HCT116 (cell line): ENCODE results near the gene TAF1. TPM values are rescaled to one million over a fixed set of nuclear protein-coding genes. Genes with fewer than 3 reads are reported as not detected.

Experiments
- ATAC-seq: fragments of 200-7000 bp; cut with Tn5 transposase; 2 replicates; pipeline ENCODE4 v1.9.1; 2020; ENCODE audit warnings: mild to moderate bottlenecking, moderate library complexity
- BruUV-seq: library from RNA; stranded (reverse); fragments of 400-500 nt; replicated peaks from 2 replicates; lab custom pipeline; 2021; lab: Mats Ljungman, UMichigan
- CTCF ChIA-PET: fragments of 300-600 bp; sonication (Branson Sonifier 250); formaldehyde crosslinking; loops from one replicate; lab custom pipeline; 2021; ENCODE audit warnings: antibody characterized with exemption; lab: Charles Lee
- POLR2A ChIA-PET: fragments of 300-600, 350-600 bp; sonication (Branson Sonifier 250); formaldehyde crosslinking; loops from one replicate; lab custom pipeline; 2021; ENCODE audit warnings: antibody characterized with exemption; lab: Charles Lee
- RAD21 ChIA-PET, 2 experiments: fragments of 300-600 bp; sonication (Branson Sonifier 250); formaldehyde crosslinking; loops; one replicate each; lab custom pipeline; 2023; ENCODE audit warnings: low total read pairs in 2 of 2; ENCODE audit not compliant: uncharacterized antibody in 2 of 2, unreplicated experiment in 2 of 2, low non-redundant PET in 1 of 2; lab: Charles Lee
- DNase-seq: peaks from one replicate; pipeline ENCODE4 v3.0.0-alpha.2; 2010; ENCODE audit warnings: low read depth, low spot score
- H2AFZ ChIP-seq: fragments of 200-600 bp; shearing (Covaris generic), sonication (generic); 2 replicates; pipeline ENCODE4 v1.6.1; 2017; ENCODE audit warnings: low read depth, mixed run types, mixed read lengths, antibody characterized with exemption, low read length; ENCODE audit not compliant: poor library complexity, severe bottlenecking
- H3K27ac ChIP-seq: 2 replicates; pipeline ENCODE4 v1.5.1; 2012; ENCODE audit warnings: low read depth, low read length
- H3K27me3 ChIP-seq: fragments of 200-600 bp; sonication (generic); 2 replicates; pipeline ENCODE4 v1.6.1; 2016; ENCODE audit warnings: mixed run types, low read length, mixed read lengths; ENCODE audit not compliant: insufficient read depth
- H3K36me3 ChIP-seq, 2 experiments: fragments of 200-500 bp in 1 of 2; fragments of 200-600 bp in 1 of 2; sonication (Bioruptor generic) in 1 of 2; sonication (generic) in 1 of 2; 2 replicates each; pipeline versions ENCODE4 v1.5.1 to v1.6.1; 2014 to 2016; ENCODE audit warnings: low read length in 2 of 2, inconsistent platforms in 1 of 2, mixed read lengths in 1 of 2, mixed run types in 1 of 2; ENCODE audit not compliant: insufficient read depth in 2 of 2, control insufficient read depth in 1 of 2
- H3K4me1 ChIP-seq, 2 experiments: fragments of 200-600 bp in 1 of 2; sonication (generic) in 1 of 2; 2 replicates each; pipeline versions ENCODE4 v1.5.1 to v1.6.1; 2012 to 2017; ENCODE audit warnings: low read length in 2 of 2, inconsistent platforms in 1 of 2, mild to moderate bottlenecking in 1 of 2, mixed read lengths in 1 of 2, mixed run types in 1 of 2, moderate library complexity in 1 of 2; ENCODE audit not compliant: insufficient read depth in 2 of 2, control insufficient read depth in 1 of 2
- H3K4me2 ChIP-seq: fragments of 200-600 bp; sonication (generic); 2 replicates; pipeline ENCODE4 v1.6.1; 2017; ENCODE audit warnings: mixed run types, low read length, mixed read lengths
- H3K4me3 ChIP-seq, 2 experiments: fragments of 200-600 bp in 1 of 2; sonication (generic) in 1 of 2; replicated peaks in 1 of 2; 2 replicates each; pipeline ENCODE4 v1.5.1; 2011 to 2016; ENCODE audit warnings: low read length in 2 of 2, control low read depth in 1 of 2, low read depth in 1 of 2, mild to moderate bottlenecking in 1 of 2, mixed read lengths in 1 of 2, mixed run types in 1 of 2
- H3K79me2 ChIP-seq: fragments of 200-600 bp; sonication (generic); 2 replicates; pipeline ENCODE4 v1.6.1; 2017; ENCODE audit warnings: mild to moderate bottlenecking, mixed run types, low read length, moderate library complexity, mixed read lengths; ENCODE audit not compliant: insufficient read depth
- H3K9ac ChIP-seq: fragments of 200-600 bp; sonication (generic); 2 replicates; pipeline ENCODE4 v1.6.1; 2016; ENCODE audit warnings: low read length, mixed read lengths
- H3K9me2 ChIP-seq: fragments of 200-600 bp; sonication (generic), shearing (Covaris generic); 2 replicates; pipeline ENCODE4 v1.6.1; 2017; ENCODE audit warnings: mixed run types, mild to moderate bottlenecking, moderate library complexity; ENCODE audit not compliant: insufficient read depth
- H3K9me3 ChIP-seq, 2 experiments: fragments of 200-500 bp in 1 of 2; fragments of 200-600 bp in 1 of 2; sonication (Bioruptor generic) in 1 of 2; sonication (generic) in 1 of 2; 2 replicates each; pipeline ENCODE4 v1.6.1; 2014 to 2017; ENCODE audit warnings: low read length in 2 of 2, mixed read lengths in 2 of 2, inconsistent platforms in 1 of 2, low read depth in 1 of 2, mild to moderate bottlenecking in 1 of 2, mixed run types in 1 of 2, moderate library complexity in 1 of 2; ENCODE audit not compliant: control insufficient read depth in 1 of 2, insufficient read depth in 1 of 2
- H4K20me1 ChIP-seq: fragments of 200-600 bp; sonication (generic), shearing (Covaris generic); 2 replicates; pipeline ENCODE4 v1.6.1; 2017; ENCODE audit warnings: mixed run types, mild to moderate bottlenecking, moderate library complexity; ENCODE audit not compliant: insufficient read depth
- CBX3 ChIP-seq: IDR thresholded peaks from 2 replicates; pipeline ENCODE4 v1.6.1; 2012; ENCODE audit warnings: low read depth
- CEBPB ChIP-seq: IDR thresholded peaks from 2 replicates; pipeline ENCODE4 v1.6.1; 2012; ENCODE audit warnings: low read depth
- CTCF ChIP-seq, 3 experiments: fragments of 200-600 bp in 1 of 3; sonication (generic) in 1 of 3; IDR thresholded peaks in 2 of 3; conservative IDR thresholded peaks in 1 of 3; 2 replicates each; pipeline ENCODE4 v1.5.1; 2012 to 2017; ENCODE audit warnings: low read depth in 2 of 3, low read length in 2 of 3, antibody characterized with exemption in 1 of 3, borderline replicate concordance in 1 of 3, control low read depth in 1 of 3, mild to moderate bottlenecking in 1 of 3, mixed read lengths in 1 of 3, mixed run types in 1 of 3, moderate library complexity in 1 of 3; ENCODE audit not compliant: insufficient read depth in 1 of 3
- EGR1 ChIP-seq: IDR thresholded peaks from 2 replicates; pipeline ENCODE4 v1.6.1; 2012; ENCODE audit warnings: low read depth
- POLR2A ChIP-seq: IDR thresholded peaks from 2 replicates; pipeline ENCODE4 v1.7.0; 2011; ENCODE audit warnings: borderline replicate concordance; ENCODE audit not compliant: insufficient read depth, insufficient read length; ENCODE audit errors: extremely low read depth
- SIN3A ChIP-seq: IDR thresholded peaks from 2 replicates; pipeline ENCODE4 v1.6.1; 2012; ENCODE audit warnings: low read depth
- SP1 ChIP-seq: IDR thresholded peaks from 2 replicates; pipeline ENCODE4 v1.6.1; 2012; ENCODE audit warnings: low read depth
- SRF ChIP-seq: IDR thresholded peaks from 2 replicates; pipeline ENCODE4 v1.6.1; 2012; ENCODE audit warnings: low read depth
- TCF7L2 ChIP-seq: IDR thresholded peaks from 2 replicates; pipeline ENCODE4 v1.7.0; 2011; ENCODE audit warnings: borderline replicate concordance, inconsistent platforms; ENCODE audit not compliant: insufficient read depth, insufficient read length; ENCODE audit errors: extremely low read depth
- intact Hi-C: fragments of 100-400 bp; cut with micrococcal nuclease; formaldehyde crosslinking; loops from 2 replicates; pipeline ENCODE4 v1.10.0; 2022
- total RNA-seq: library from RNA; stranded (reverse); gene quantifications from one replicate; pipeline ENCODE4 v1.2.1, GENCODE V29; 2021; ENCODE audit not compliant: unreplicated experiment
- TF ChIP-seq, protein P1 (sequence below): IDR thresholded peaks from 2 replicates; pipeline ENCODE4 v1.6.1; 2012; ENCODE audit warnings: low read depth
- TF ChIP-seq, protein P2 (sequence below): IDR thresholded peaks from 2 replicates; pipeline ENCODE4 v1.6.1; 2012

Gene TAF1
- total RNA-seq, 1 experiment from 2014 or later = 27.7 TPM

GRCh38 chrX:71509289-71509688 lies 143.1 kb downstream of the TAF1 start:
- POLR2A ChIA-PET = no interaction called here
- DNase-seq = no peak
- H3K36me3 ChIP-seq = no peaks in the 10 kb centered on the region
- H2AFZ ChIP-seq = no peak overlapping the region
- no peaks in the 10 kb centered on the region for H4K20me1 ChIP-seq
- CTCF ChIA-PET = no interaction called here
- no peaks in the 10 kb centered on the region for H3K27me3 ChIP-seq
- TF ChIP-seq SP1 (no peak), SRF (no peak), SIN3A (no peak), EGR1 (no peak), CEBPB (no peak), POLR2A (no peak), TCF7L2 (no peak), CBX3 (no peak), CTCF (IDR thresholded peaks at IDR 0.05 in 2 of 3, conservative IDR thresholded peaks at IDR 0.05 in 1 of 3; ENCODE audit: borderline replicate concordance in 1 of 3, insufficient read depth in 1 of 3, low read depth in 2 of 3, low read length in 2 of 3) (no peak)
- TF ChIP-seq, protein P1, sequence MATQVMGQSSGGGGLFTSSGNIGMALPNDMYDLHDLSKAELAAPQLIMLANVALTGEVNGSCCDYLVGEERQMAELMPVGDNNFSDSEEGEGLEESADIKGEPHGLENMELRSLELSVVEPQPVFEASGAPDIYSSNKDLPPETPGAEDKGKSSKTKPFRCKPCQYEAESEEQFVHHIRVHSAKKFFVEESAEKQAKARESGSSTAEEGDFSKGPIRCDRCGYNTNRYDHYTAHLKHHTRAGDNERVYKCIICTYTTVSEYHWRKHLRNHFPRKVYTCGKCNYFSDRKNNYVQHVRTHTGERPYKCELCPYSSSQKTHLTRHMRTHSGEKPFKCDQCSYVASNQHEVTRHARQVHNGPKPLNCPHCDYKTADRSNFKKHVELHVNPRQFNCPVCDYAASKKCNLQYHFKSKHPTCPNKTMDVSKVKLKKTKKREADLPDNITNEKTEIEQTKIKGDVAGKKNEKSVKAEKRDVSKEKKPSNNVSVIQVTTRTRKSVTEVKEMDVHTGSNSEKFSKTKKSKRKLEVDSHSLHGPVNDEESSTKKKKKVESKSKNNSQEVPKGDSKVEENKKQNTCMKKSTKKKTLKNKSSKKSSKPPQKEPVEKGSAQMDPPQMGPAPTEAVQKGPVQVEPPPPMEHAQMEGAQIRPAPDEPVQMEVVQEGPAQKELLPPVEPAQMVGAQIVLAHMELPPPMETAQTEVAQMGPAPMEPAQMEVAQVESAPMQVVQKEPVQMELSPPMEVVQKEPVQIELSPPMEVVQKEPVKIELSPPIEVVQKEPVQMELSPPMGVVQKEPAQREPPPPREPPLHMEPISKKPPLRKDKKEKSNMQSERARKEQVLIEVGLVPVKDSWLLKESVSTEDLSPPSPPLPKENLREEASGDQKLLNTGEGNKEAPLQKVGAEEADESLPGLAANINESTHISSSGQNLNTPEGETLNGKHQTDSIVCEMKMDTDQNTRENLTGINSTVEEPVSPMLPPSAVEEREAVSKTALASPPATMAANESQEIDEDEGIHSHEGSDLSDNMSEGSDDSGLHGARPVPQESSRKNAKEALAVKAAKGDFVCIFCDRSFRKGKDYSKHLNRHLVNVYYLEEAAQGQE = no peak
- TF ChIP-seq, protein P2, sequence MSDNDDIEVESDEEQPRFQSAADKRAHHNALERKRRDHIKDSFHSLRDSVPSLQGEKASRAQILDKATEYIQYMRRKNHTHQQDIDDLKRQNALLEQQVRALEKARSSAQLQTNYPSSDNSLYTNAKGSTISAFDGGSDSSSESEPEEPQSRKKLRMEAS = no peak
- RAD21 ChIA-PET = no interaction called here
- H3K9ac ChIP-seq = no peak overlapping the region
- intact Hi-C loops = no loop called here
- no peaks in the 10 kb centered on the region for H3K79me2 ChIP-seq
- H3K27ac ChIP-seq = no peak overlapping the region
- H3K9me2 ChIP-seq = no peaks in the 10 kb centered on the region
- ATAC-seq = no peak
- H3K9me3 ChIP-seq = no peaks in the 10 kb centered on the region
- H3K4me1 ChIP-seq = no peaks in the 10 kb centered on the region
- H3K4me3 ChIP-seq = no peak overlapping the region
- H3K4me2 ChIP-seq = no peak overlapping the region
- no TSS peak for BruUV-seq
